ENCODE results near the gene SBSN. TPM values are rescaled to one million over a fixed set of nuclear protein-coding genes. Genes with fewer than 3 reads are reported as not detected.

The SBSN gene
- total RNA-seq, 1 experiment from 2014 or later = not detected

DNA sequence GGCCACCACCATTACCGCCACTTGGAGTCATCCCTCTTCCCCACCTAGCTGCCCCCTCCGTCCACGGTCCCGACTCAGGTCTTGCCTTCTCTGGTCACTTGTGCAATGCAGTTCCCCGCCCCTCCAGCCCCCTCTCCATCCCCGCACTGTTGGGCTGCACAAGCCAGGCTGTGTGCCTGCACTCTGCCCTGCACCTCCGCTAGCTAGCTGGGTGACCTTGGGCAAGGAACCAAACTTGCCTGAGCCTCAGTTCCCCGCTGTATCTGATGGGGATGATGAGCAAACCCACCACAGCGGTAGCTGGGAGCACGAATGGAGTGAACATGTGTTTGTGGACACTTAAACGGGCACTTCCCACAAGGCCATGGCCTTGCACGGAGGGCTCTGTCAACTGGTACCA lies 11.7 kb upstream of the SBSN start:
- Mint-ChIP-seq H3K4me1 (ENCODE audit: low read depth, unreplicated experiment) (no peaks in the 10 kb centered on the region), H3K27ac (ENCODE audit: unreplicated experiment) (no peak overlapping the region), H3K4me3 (ENCODE audit: low read depth, unreplicated experiment) (no peak overlapping the region), H3K27me3 (ENCODE audit: unreplicated experiment) (peaks cover 6% of the 10 kb centered on the region), H3K9me3 (ENCODE audit: low read depth, unreplicated experiment) (no peaks in the 10 kb centered on the region), H3K36me3 (ENCODE audit: insufficient read depth, unreplicated experiment) (peaks cover 25% of the 10 kb centered on the region)
- no peak for DNase-seq
- CTCF ChIA-PET = no interaction called here
- intact Hi-C loops (cut with micrococcal nuclease; ENCODE audit: unreplicated experiment) = no loop called here
- no TSS peak for BruUV-seq (replicated peaks)
- TF ChIP-seq, protein P1, sequence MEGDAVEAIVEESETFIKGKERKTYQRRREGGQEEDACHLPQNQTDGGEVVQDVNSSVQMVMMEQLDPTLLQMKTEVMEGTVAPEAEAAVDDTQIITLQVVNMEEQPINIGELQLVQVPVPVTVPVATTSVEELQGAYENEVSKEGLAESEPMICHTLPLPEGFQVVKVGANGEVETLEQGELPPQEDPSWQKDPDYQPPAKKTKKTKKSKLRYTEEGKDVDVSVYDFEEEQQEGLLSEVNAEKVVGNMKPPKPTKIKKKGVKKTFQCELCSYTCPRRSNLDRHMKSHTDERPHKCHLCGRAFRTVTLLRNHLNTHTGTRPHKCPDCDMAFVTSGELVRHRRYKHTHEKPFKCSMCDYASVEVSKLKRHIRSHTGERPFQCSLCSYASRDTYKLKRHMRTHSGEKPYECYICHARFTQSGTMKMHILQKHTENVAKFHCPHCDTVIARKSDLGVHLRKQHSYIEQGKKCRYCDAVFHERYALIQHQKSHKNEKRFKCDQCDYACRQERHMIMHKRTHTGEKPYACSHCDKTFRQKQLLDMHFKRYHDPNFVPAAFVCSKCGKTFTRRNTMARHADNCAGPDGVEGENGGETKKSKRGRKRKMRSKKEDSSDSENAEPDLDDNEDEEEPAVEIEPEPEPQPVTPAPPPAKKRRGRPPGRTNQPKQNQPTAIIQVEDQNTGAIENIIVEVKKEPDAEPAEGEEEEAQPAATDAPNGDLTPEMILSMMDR (IDR thresholded peaks at IDR 0.05; ENCODE audit: unreplicated experiment) = no peak

DNA sequence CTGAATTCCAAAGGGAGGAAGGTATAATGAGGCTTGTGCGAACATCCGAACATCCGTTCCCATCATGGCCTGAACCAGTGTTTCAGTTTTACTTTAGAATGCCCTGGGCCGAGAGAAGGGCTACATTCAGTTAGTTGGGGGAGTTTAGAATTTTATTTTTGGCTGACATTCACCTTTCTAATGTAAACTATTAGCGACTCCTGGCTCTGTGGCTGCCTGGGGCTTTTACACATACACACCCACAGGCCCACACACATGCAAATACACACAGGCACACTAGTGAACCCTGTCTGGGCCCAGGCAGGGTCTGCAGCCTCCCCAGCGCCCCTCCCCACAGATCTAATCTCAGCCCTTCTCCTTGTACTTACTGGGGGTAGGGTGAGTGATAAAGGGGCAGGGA lies 11.2 kb upstream of the SBSN start:
- H3K27me3 Mint-ChIP-seq (ENCODE audit: unreplicated experiment) = peaks cover 11% of the 10 kb centered on the region
- CTCF ChIA-PET = no interaction called here
- H3K27ac Mint-ChIP-seq (ENCODE audit: unreplicated experiment) = no peak overlapping the region

GRCh38 chr19:35534803-35535480 lies 6.8 kb upstream of the SBSN start:
- no peaks in the 10 kb centered on the region for H3K4me1 Mint-ChIP-seq (ENCODE audit: low read depth, unreplicated experiment)
- TF ChIP-seq, protein P1 (IDR thresholded peaks at IDR 0.05; ENCODE audit: unreplicated experiment) = no peak
- no peak overlapping the region for H3K27ac Mint-ChIP-seq (ENCODE audit: unreplicated experiment)
- H3K36me3 Mint-ChIP-seq (ENCODE audit: insufficient read depth, unreplicated experiment) = peaks cover 6% of the 10 kb centered on the region
- no peak overlapping the region for H3K4me3 Mint-ChIP-seq (ENCODE audit: low read depth, unreplicated experiment)
- intact Hi-C loops (cut with micrococcal nuclease; ENCODE audit: unreplicated experiment) = no loop called here
- CTCF ChIA-PET = interaction anchor here (0.6 to 1.0 kb wide), 3 partner anchors 9 to 432 kb away, joined by 3 to 5 read pairs (median 5); partner anchors contain the start of gene DMKN
- no peaks in the 10 kb centered on the region for H3K9me3 Mint-ChIP-seq (ENCODE audit: low read depth, unreplicated experiment)
- BruUV-seq (replicated peaks) = no TSS peak
- DNase-seq = no peak
- H3K27me3 Mint-ChIP-seq (ENCODE audit: unreplicated experiment) = peaks cover 52% of the 10 kb centered on the region

More for the DNA sequence above, 11.2 kb upstream of the SBSN start:
- Mint-ChIP-seq H3K4me1 (ENCODE audit: low read depth, unreplicated experiment) (no peaks in the 10 kb centered on the region), H3K36me3 (ENCODE audit: insufficient read depth, unreplicated experiment) (peaks cover 21% of the 10 kb centered on the region), H3K4me3 (ENCODE audit: low read depth, unreplicated experiment) (no peak overlapping the region), H3K9me3 (ENCODE audit: low read depth, unreplicated experiment) (no peaks in the 10 kb centered on the region)
- BruUV-seq (replicated peaks) = no TSS peak
- no peak for DNase-seq
- intact Hi-C loops (cut with micrococcal nuclease; ENCODE audit: unreplicated experiment) = no loop called here
- TF ChIP-seq, protein P1 (IDR thresholded peaks at IDR 0.05; ENCODE audit: unreplicated experiment) = no peak

DNA sequence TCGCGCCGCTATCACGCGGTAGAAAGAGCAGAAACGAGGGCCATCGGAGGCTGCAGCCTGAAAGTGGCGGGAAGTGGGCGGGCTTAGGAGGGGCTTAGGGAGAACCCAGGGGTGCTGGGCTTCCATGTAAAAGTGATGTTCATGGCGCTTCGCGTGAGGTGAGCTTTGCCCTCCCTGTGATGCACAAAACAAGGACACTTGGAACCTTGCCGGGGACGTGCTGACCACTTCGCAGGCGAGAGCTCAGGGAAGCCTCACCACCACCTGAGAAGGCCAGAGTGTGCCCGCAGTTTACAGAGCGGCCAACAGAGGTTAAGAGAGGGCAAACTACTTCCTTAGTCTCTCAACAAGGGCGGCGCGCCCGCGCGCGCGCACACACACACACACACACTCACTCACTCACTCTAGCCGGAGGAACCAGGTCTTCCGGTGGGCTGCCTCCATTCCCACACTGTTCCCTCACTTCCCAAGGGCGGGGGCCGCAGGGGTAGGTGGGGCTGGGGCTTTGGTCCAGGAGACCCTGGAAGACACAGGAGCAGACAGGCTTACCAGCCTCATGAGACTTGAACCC lies 5.8 kb upstream of the SBSN start:
- TF ChIP-seq, protein P1 (IDR thresholded peaks at IDR 0.05; ENCODE audit: unreplicated experiment) = no peak
- no peaks in the 10 kb centered on the region for H3K4me1 Mint-ChIP-seq (ENCODE audit: low read depth, unreplicated experiment)
- H3K36me3 Mint-ChIP-seq (ENCODE audit: insufficient read depth, unreplicated experiment) = peaks cover 6% of the 10 kb centered on the region
- intact Hi-C loops (cut with micrococcal nuclease; ENCODE audit: unreplicated experiment) = no loop called here
- BruUV-seq (replicated peaks) = no TSS peak
- H3K27me3 Mint-ChIP-seq (ENCODE audit: unreplicated experiment) = peaks cover 63% of the 10 kb centered on the region
- H3K27ac Mint-ChIP-seq (ENCODE audit: unreplicated experiment) = no peak overlapping the region
- DNase-seq = peak; percentile 50
- CTCF ChIA-PET = no interaction called here
- H3K9me3 Mint-ChIP-seq (ENCODE audit: low read depth, unreplicated experiment) = no peaks in the 10 kb centered on the region
- no peak overlapping the region for H3K4me3 Mint-ChIP-seq (ENCODE audit: low read depth, unreplicated experiment)

All from Calu3 (cell line).